ENCODE results near the gene HDAC9. TPM values are rescaled to one million over a fixed set of nuclear protein-coding genes. Genes with fewer than 3 reads are reported as not detected.

Gene HDAC9
- total RNA-seq, 2 donors from 2014 or later, result 8.3 to 31.9 TPM

- 75% methylated on average over 1 of the region's 1 CpG for WGBS
- no peak for TF ChIP-seq POLR2A (IDR thresholded peaks at IDR 0.05)
- TF ChIP-seq, protein P1, sequence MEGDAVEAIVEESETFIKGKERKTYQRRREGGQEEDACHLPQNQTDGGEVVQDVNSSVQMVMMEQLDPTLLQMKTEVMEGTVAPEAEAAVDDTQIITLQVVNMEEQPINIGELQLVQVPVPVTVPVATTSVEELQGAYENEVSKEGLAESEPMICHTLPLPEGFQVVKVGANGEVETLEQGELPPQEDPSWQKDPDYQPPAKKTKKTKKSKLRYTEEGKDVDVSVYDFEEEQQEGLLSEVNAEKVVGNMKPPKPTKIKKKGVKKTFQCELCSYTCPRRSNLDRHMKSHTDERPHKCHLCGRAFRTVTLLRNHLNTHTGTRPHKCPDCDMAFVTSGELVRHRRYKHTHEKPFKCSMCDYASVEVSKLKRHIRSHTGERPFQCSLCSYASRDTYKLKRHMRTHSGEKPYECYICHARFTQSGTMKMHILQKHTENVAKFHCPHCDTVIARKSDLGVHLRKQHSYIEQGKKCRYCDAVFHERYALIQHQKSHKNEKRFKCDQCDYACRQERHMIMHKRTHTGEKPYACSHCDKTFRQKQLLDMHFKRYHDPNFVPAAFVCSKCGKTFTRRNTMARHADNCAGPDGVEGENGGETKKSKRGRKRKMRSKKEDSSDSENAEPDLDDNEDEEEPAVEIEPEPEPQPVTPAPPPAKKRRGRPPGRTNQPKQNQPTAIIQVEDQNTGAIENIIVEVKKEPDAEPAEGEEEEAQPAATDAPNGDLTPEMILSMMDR (IDR thresholded peaks at IDR 0.05), result no peak
- no peak for TF ChIP-seq POLR2AphosphoS5 (IDR thresholded peaks at IDR 0.05)
- H3K9me3 ChIP-seq, result no peaks in the 10 kb centered on the region
- H3K36me3 ChIP-seq, result no peaks in the 10 kb centered on the region
- H3K27ac ChIP-seq, result no peak overlapping the region
- no peaks in the 10 kb centered on the region for H3K4me1 ChIP-seq (replicated peaks)
- no peak overlapping the region for H3K4me3 ChIP-seq
- no peaks in the 10 kb centered on the region for H3K27me3 ChIP-seq (replicated peaks; ENCODE audit: insufficient read depth)
- intact Hi-C loops (cut with DNase I), result no loop called here
- DNase-seq (ENCODE audit: low spot score), result no peak
Observed at GRCh38 chr7:18619311-18619710, 123.8 kb downstream of the HDAC9 start.

DNA sequence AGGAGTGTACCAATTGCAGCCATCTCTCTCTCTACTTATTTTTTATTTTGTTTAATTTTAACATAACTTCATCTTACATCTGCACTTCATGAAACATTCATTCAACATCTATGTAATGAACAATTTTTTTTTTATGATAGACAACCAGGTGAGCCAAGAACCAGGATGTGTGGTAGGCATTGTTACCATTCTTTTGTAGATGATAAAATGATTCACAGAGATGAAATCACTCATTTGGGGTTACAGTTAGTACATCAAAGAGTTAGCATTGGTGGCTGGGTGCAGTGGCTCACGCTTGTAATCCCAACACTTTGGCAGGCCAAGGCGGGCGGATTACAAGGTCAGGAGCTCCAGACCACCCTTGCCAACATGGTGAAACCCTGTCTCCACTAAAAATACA is 127.8 kb downstream of the HDAC9 start:
- H3K9me3 ChIP-seq, result no peaks in the 10 kb centered on the region
- no peak for DNase-seq (ENCODE audit: low spot score)
- H3K36me3 ChIP-seq, result no peaks in the 10 kb centered on the region
- H3K4me3 ChIP-seq, result no peak overlapping the region
- H3K4me1 ChIP-seq (replicated peaks), result no peaks in the 10 kb centered on the region
- H3K27ac ChIP-seq, result no peak overlapping the region
- WGBS, result 98% methylated on average over 3 of the region's 3 CpGs
- H3K27me3 ChIP-seq (replicated peaks; ENCODE audit: insufficient read depth), result no peaks in the 10 kb centered on the region
- TF ChIP-seq POLR2A (IDR thresholded peaks at IDR 0.05) (no peak), POLR2AphosphoS5 (IDR thresholded peaks at IDR 0.05) (no peak)
- TF ChIP-seq, protein P1 (IDR thresholded peaks at IDR 0.05), result no peak
- intact Hi-C loops (cut with DNase I), result no loop called here

DNA sequence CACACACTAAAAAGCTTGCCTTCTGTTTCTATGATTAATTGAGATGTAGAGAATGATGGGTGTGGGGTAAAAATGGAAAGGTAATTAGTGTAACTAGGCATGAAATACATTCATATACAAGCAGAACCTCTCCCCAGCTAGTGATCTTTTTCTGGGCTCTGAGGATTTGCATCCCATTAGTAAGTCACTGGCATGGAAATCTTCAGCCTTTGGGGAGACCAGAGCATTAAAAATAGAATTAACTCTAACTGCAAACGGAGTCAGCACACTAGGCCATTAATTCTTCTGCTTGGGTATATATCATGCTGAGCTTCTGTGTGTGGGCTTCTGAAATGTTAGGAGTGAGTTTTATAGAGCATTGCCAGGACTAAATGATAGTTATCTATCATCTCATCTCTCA is 128.9 kb downstream of the HDAC9 start:
- DNase-seq (ENCODE audit: low spot score), result no peak
- H3K4me1 ChIP-seq (replicated peaks), result no peaks in the 10 kb centered on the region
- WGBS, result 30% methylated on average over 1 of the region's 1 CpG
- H3K36me3 ChIP-seq, result no peaks in the 10 kb centered on the region
- TF ChIP-seq POLR2A (IDR thresholded peaks at IDR 0.05) (no peak), POLR2AphosphoS5 (IDR thresholded peaks at IDR 0.05) (no peak)
- TF ChIP-seq, protein P1 (IDR thresholded peaks at IDR 0.05), result no peak
- H3K4me3 ChIP-seq, result no peak overlapping the region
- no peak overlapping the region for H3K27ac ChIP-seq
- no peaks in the 10 kb centered on the region for H3K9me3 ChIP-seq
- no peaks in the 10 kb centered on the region for H3K27me3 ChIP-seq (replicated peaks; ENCODE audit: insufficient read depth)
- intact Hi-C loops (cut with DNase I), result no loop called here

DNA sequence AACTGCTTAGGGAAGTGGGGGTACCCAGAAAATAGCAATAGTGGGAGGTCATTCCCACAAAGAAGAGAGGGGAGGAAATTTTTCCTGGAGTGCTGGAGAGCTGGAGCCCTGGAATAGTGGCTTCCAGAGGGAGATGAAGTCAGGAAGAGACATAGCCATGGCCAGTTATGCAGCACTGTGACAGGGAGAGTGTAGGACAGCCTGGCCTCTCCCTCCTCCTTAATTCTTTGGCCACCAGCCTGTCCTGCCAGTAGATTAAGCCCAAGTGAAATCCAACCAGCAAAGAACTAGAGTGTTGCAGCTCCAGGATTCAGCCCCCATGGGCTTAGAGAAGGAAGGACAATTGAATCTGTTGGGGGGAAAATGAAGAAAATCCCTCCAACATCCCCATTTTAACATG is 130.5 kb downstream of the HDAC9 start:
- no peaks in the 10 kb centered on the region for H3K4me1 ChIP-seq (replicated peaks)
- no peaks in the 10 kb centered on the region for H3K36me3 ChIP-seq
- H3K4me3 ChIP-seq, result no peak overlapping the region
- H3K27me3 ChIP-seq (replicated peaks; ENCODE audit: insufficient read depth), result no peaks in the 10 kb centered on the region
- H3K27ac ChIP-seq, result no peak overlapping the region
- DNase-seq (ENCODE audit: low spot score), result no peak
- intact Hi-C loops (cut with DNase I), result no loop called here
- no peaks in the 10 kb centered on the region for H3K9me3 ChIP-seq
- TF ChIP-seq, protein P1 (IDR thresholded peaks at IDR 0.05), result no peak
- TF ChIP-seq POLR2A (IDR thresholded peaks at IDR 0.05), result no peak
- TF ChIP-seq POLR2AphosphoS5 (IDR thresholded peaks at IDR 0.05), result no peak

DNA sequence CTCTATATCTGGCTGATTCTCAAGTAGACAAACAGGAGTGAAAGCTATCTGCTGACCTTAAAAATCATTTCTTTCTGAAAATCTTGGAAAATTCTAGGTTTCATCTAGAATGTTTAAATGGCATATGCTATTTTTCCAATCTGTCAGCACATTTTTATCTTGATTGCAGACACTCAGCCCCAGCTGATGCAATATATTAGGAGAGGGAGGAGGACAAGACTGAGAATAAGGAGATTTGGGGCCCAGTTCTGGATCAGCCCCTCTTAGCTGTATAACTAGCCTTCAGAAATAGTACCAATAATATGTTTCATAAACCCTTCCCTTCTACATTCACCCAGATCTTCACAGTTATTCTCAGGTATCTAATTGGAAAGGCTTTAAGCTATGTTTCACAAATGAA is 131.2 kb downstream of the HDAC9 start:
- no peak overlapping the region for H3K27ac ChIP-seq
- no peaks in the 10 kb centered on the region for H3K9me3 ChIP-seq
- no peak for DNase-seq (ENCODE audit: low spot score)
- no peaks in the 10 kb centered on the region for H3K4me1 ChIP-seq (replicated peaks)
- H3K36me3 ChIP-seq, result no peaks in the 10 kb centered on the region
- H3K27me3 ChIP-seq (replicated peaks; ENCODE audit: insufficient read depth), result no peaks in the 10 kb centered on the region
- intact Hi-C loops (cut with DNase I), result no loop called here
- TF ChIP-seq POLR2AphosphoS5 (IDR thresholded peaks at IDR 0.05) (no peak), POLR2A (IDR thresholded peaks at IDR 0.05) (no peak)
- TF ChIP-seq, protein P1 (IDR thresholded peaks at IDR 0.05), result no peak
- H3K4me3 ChIP-seq, result no peak overlapping the region

All from prostate gland (tissue), 2 donors.